Measurements from ENCODE around the gene ZNF366.

DNA sequence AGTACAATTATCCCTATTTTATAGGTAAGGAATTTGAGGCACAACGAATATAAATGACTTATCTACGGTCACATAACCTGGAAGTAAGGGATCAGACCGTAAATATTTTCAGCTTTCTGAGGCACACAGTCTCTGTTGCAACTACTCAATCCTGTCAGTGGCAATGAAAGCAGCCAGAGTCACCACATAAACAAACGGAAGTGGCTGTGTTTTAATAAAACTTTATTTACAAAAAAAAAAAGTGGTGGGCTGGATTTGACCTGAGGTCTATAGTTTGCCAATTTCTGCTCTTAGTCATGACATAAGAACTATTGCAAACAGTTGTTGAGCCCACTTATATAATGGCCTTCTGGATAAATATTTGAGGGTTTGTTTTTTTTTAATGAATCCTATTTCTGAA lies 29.6 kb downstream of the ZNF366 start:
- TF ChIP-seq, protein P1, sequence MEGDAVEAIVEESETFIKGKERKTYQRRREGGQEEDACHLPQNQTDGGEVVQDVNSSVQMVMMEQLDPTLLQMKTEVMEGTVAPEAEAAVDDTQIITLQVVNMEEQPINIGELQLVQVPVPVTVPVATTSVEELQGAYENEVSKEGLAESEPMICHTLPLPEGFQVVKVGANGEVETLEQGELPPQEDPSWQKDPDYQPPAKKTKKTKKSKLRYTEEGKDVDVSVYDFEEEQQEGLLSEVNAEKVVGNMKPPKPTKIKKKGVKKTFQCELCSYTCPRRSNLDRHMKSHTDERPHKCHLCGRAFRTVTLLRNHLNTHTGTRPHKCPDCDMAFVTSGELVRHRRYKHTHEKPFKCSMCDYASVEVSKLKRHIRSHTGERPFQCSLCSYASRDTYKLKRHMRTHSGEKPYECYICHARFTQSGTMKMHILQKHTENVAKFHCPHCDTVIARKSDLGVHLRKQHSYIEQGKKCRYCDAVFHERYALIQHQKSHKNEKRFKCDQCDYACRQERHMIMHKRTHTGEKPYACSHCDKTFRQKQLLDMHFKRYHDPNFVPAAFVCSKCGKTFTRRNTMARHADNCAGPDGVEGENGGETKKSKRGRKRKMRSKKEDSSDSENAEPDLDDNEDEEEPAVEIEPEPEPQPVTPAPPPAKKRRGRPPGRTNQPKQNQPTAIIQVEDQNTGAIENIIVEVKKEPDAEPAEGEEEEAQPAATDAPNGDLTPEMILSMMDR (IDR thresholded peaks at IDR 0.05), result no peak
- no peak for TF ChIP-seq POLR2A (IDR thresholded peaks at IDR 0.05)
